Measurements from ENCODE around the gene PRKN.
A peak's percentile ranks its signal among the peaks of the same experiment; 100 is the strongest.

Gene PRKN

DNA sequence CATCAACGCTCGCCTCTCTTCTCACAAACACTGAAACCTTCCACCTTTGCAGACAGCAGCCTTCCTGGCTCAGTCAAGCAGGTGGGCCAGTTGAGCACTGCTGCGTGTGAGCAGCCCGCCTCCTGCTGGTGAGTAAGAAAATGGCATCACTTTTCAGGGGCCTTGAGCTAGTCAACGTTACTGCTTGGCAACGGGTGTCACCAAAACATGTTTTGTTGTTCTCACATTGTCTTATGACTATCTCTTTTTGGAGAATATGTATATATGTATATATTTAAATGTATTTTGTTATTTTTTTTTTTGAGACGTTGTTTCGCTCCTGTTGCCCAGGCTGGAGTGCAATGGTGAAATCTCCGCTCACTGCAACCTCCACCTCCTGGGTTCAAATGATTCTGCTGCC is 1356.7 kb downstream of the PRKN start:
- DNase-seq (ENCODE audit: low read depth in 3 of 3, low spot score in 1 of 3): peak; percentile 24 to 42 (median 39)

GRCh38 chr6:161369339-161369738 is 1358.2 kb downstream of the PRKN start:
- no peak for DNase-seq (ENCODE audit: low read depth in 3 of 3, low spot score in 1 of 3)

- DNase-seq (ENCODE audit: low read depth in 3 of 3, low spot score in 1 of 3): no peak
Measured at GRCh38 chr6:161368514-161368913, 1359.1 kb downstream of the PRKN start.

DNA sequence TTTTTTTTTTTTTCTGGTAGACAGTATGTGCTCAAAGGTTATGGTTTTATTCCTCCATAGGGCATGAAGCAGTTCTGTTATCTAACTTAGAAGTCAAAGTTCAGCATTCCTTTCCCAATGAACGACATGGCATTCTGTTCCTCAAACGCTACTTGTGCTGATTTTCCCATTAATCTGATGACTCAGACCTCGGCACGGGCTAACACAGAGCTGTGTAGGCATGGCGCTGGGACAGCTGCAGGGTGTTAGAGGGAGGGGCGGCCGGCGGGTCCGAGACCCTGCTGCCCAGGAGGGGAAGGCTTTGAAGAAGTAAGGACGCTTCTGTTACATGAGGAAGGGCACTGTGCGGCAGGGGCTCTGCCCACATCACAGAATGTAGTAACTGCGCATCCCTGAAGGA is 1360.1 kb downstream of the PRKN start:
- DNase-seq (ENCODE audit: low read depth in 3 of 3, low spot score in 1 of 3): no peak

- DNase-seq (ENCODE audit: low read depth in 3 of 3, low spot score in 1 of 3): no peak
Measured at GRCh38 chr6:161366301-161366923, 1361.2 kb downstream of the PRKN start.

- no peak for DNase-seq (ENCODE audit: low read depth in 3 of 3, low spot score in 1 of 3)
Measured at GRCh38 chr6:161365633-161366032, 1361.9 kb downstream of the PRKN start.

GRCh38 chr6:161363286-161363685 is 1364.3 kb downstream of the PRKN start:
- DNase-seq (ENCODE audit: low read depth in 3 of 3, low spot score in 1 of 3): no peak

DNA sequence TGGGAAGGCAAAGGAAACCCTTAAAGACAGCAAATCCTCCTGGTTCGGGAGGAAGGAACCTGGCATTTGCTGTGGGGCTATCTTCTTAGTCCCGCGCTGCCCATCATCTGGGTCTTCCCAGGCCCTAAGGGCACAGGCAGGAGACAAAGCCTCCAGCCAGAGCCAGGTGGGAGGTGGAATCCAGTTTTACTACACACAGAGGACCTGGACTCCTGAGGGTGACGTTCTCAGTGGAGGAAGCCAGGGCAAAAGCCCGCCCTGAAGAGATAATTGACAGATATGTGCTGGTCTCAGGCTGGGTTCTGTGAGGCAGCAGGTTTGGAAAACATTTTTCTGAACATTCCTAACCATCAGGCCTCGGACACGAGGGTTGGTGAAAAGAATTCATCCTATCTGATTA is 1365.3 kb downstream of the PRKN start:
- DNase-seq (ENCODE audit: low read depth in 3 of 3, low spot score in 1 of 3): no peak

DNA sequence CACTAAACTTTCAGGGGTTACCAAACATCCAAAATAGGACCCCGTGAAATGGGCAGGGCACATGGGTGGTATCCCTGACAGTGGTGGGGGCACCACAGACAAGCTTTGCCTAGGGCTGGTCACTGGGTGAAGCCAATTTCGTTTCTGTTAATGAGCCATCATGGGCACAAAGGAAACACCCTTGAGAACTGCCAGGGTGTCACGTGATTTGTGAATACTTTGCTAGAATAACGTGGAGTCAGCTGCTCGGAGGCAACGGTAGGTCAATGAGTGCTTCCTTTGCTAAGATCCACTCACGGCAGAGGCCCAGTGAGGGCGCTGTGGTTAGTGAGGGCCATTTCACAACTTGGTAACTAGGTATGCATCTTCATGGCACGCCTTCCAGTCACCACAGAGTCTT is 1366.0 kb downstream of the PRKN start:
- DNase-seq (ENCODE audit: low read depth in 3 of 3, low spot score in 1 of 3): no peak

GRCh38 chr6:161360520-161360919 is 1367.0 kb downstream of the PRKN start:
- DNase-seq (ENCODE audit: low read depth in 3 of 3, low spot score in 1 of 3): no peak

GRCh38 chr6:161359618-161359945 is 1368.0 kb downstream of the PRKN start:
- DNase-seq (ENCODE audit: low read depth in 3 of 3, low spot score in 1 of 3): no peak

- DNase-seq (ENCODE audit: low read depth in 3 of 3, low spot score in 1 of 3): no peak
Measured at GRCh38 chr6:161356167-161356854, 1371.3 kb downstream of the PRKN start.

DNA sequence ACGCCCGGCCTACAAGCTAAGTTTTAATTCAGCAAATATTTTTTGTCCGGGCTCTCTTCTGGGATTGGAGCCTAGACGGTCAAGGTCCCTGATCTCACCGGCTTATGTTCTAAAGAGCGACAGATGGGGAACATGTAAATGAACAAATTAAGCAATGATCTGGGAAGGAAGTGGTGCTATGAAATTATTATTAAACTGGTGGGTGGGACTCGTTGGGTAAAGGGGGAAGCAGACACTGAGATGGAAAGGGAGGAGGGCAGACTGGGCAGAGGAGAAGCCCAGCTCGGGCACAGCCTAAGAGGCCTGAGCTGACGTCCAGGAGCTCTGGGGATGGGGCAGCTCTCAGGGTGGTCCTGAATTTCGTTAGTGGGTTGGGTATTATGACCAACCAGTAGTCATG is 1371.9 kb downstream of the PRKN start:
- no peak for DNase-seq (ENCODE audit: low read depth in 3 of 3, low spot score in 1 of 3)

DNA sequence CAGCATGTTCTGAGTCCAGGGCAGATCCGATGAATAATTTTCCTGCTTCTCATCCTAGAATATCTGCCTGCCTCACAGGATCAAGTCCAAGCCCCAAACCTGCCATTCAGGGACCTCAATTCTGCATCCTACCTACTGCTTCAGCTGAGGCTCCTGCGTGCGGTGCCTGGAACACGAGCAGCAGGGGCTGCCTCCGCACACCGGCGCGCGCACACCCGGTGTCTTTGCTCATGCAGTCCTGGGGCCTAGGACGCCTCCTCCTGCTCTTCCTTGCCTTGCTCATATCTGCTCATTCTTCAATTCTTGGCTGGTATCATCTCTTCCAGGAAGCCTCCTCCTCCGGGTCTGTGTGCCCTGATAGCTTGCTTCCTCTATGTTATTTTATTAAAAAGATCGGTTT is 1372.6 kb downstream of the PRKN start:
- DNase-seq (ENCODE audit: low read depth in 3 of 3, low spot score in 1 of 3): no peak

DNA sequence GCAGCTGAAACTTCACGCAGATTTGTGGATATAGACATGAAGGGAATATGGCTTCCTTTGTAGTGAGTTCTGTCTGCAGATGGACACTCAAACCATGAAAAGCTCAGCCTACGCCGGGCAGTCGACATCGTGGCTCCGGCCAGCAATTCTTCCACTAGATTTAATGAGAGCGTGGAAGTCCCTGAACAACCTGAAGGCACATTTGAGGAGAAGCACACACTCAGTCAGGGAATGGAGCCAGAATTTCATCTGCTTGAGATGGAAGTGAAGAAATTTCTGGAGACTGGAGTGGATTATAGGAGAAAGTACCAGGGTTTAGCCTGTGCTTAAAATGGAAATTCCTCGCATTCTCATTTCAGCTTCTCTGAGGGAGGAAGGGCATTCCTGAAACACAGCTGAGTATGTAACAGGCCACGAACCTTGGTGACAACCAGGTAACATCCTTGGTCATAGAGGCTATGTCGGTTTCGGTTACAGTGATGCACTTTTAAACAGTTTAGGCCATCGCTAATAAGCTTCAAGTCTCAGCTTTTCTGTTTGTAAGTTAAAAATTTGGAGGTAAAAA is 1373.2 kb downstream of the PRKN start:
- no peak for DNase-seq (ENCODE audit: low read depth in 3 of 3, low spot score in 1 of 3)

GRCh38 chr6:161353208-161353613 is 1374.4 kb downstream of the PRKN start:
- DNase-seq (ENCODE audit: low read depth in 3 of 3, low spot score in 1 of 3): no peak

DNA sequence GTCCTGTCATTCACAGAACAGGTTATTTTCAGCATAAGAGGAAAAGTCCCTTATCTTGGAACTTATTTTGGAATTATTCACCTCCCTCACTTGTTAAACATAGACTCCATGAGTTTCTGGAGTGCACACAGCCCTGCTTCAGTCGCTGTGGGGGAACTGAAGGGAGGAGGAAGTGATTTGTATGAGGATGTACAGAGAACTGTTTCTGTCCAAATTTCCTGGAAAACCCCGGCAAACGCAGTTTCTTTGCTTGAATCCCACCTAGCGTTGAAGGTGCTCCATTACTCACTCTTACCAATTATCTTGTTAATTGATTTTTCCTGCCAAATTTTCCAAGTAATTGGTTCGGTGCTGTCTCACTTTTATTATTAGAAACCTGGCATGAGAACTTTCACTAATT is 1375.7 kb downstream of the PRKN start:
- no peak for DNase-seq (ENCODE audit: low read depth in 3 of 3, low spot score in 1 of 3)

GRCh38 chr6:161349886-161350285 is 1377.7 kb downstream of the PRKN start:
- no peak for DNase-seq (ENCODE audit: low read depth in 3 of 3, low spot score in 1 of 3)

GRCh38 chr6:161348628-161348994 is 1379.0 kb downstream of the PRKN start:
- DNase-seq (ENCODE audit: low read depth in 3 of 3, low spot score in 1 of 3): no peak

- no peak for DNase-seq (ENCODE audit: low read depth in 3 of 3, low spot score in 1 of 3)
Measured at GRCh38 chr6:161347988-161348627, 1379.5 kb downstream of the PRKN start.

DNA sequence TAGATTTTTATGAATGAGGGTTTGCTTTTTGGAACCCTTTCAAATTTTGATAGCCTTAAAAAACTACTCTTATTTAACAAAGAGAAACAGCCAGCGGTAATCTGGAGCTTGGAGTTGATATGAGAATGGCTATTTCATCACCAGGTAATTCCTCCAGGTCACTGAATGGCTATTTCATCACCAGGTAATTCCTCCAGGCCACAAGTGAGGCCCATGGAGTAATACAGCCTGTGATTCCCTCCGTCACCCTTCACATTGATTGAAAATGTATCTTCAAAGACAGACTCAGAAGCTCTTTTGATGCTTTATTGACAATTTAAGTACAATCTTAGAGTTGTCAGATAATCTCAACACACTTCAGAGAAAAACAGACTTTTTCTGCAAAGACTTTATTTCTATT is 1380.4 kb downstream of the PRKN start:
- no peak for DNase-seq (ENCODE audit: low read depth in 3 of 3, low spot score in 1 of 3)

DNA sequence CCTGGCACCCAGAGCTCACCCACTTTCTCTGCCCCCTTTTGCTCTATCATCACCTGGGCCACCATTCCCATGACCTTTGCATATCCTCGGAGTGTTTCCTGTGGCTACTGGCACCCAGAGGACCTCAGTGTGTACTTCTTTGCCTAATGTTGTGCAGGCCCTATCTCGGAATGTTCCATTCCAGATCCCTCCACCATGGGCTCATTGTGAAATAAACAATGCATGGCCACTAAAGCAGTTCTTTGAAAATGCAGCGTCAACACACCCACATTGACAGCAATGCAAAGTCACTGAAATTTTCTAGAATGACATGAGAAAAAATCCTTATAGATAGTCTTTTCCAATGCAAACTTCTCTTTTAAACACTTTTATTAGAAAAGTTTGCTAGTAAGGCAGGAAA is 1380.8 kb downstream of the PRKN start:
- DNase-seq (ENCODE audit: low read depth in 3 of 3, low spot score in 1 of 3): no peak

DNA sequence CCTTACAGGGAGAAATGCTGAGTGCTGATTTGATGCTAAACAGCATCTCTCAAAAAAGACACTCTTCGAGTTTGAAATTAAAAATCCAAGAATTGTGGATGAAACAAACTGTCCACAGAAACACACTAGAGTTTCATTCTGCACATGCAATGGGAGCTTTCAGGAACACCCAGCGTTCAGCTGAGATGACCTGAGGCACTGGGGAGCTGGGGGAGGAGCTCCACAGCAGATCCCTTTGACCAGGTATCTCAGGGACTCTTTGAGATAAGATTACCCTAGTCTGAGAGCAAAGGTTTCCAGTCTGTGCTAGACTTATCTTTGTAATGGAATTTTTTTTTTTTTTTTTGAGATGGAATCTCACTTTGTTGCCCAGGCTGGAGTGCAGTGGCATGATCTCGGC is 1382.9 kb downstream of the PRKN start:
- no peak for DNase-seq (ENCODE audit: low read depth in 3 of 3, low spot score in 1 of 3)

All from stimulated activated CD4-positive, alpha-beta T cell treated with anti-CD3 and anti-CD28 coated beads, TNF-alpha, amount 100 ng/mL, for 1 hour (primary cell).